ENCODE measurements around the gene KIF14. TPM values are rescaled to one million over a fixed set of nuclear protein-coding genes. Genes with fewer than 3 reads are reported as not detected.

Gene KIF14
- total and polyA plus RNA-seq, 2 experiments from 2014 or later, result 13.3 to 23.2 TPM

GRCh38 chr1:200540281-200540680, 80.3 kb downstream of the KIF14 start:
- Mint-ChIP-seq H3K27me3 (ENCODE audit: insufficient read depth, low read depth, poor library complexity) (peaks cover 2% of the 10 kb centered on the region), H3K4me1 (peaks cover 3% of the 10 kb centered on the region), H3K27ac (no peak overlapping the region), H3K4me3 (no peak overlapping the region), H3K9me3 (no peaks in the 10 kb centered on the region), H3K36me3 (ENCODE audit: low read depth) (no peaks in the 10 kb centered on the region)
- no peaks in the 10 kb centered on the region; the same call in 1 of the 2 replicates for H3K4me1 ChIP-seq (ENCODE audit: insufficient read depth)
- H4K20me1 ChIP-seq (replicated peaks; ENCODE audit: insufficient read depth), result no peaks in the 10 kb centered on the region
- no peaks in the 10 kb centered on the region for H3K27me3 ChIP-seq (ENCODE audit: insufficient read depth)
- H3K4me2 ChIP-seq, result no peak overlapping the region
- no peak overlapping the region for H3K27ac ChIP-seq (ENCODE audit: low read depth)
- 0 out of 2 replicates have a peak, but pooled peaks cover 6% of the 10 kb centered on the region for H3K9me2 ChIP-seq (ENCODE audit: insufficient read depth)
- no peaks in the 10 kb centered on the region for H3F3A ChIP-seq (replicated peaks; ENCODE audit: low read depth)
- no peak overlapping the region for H2AFZ ChIP-seq
- H3K36me3 ChIP-seq (ENCODE audit: insufficient read depth), result no peaks in the 10 kb centered on the region
- ATAC-seq (no peak), DNase-seq (ENCODE audit: low spot score) (no peak)
- no peak overlapping the region for H3K4me3 ChIP-seq
- H3K79me2 ChIP-seq (replicated peaks; ENCODE audit: insufficient read depth), result no peaks in the 10 kb centered on the region
- TF ChIP-seq JUNB (IDR thresholded peaks at IDR 0.05; ENCODE audit: unreplicated experiment) (no peak), NANOG (IDR thresholded peaks at IDR 0.05; ENCODE audit: borderline replicate concordance) (no peak), CREB1 (CRISPR knock-in tag; IDR thresholded peaks at IDR 0.05; ENCODE audit: low read depth) (no peak), ZNF114 (CRISPR knock-in tag; IDR thresholded peaks at IDR 0.05) (no peak)
- TF ChIP-seq, protein P1, sequence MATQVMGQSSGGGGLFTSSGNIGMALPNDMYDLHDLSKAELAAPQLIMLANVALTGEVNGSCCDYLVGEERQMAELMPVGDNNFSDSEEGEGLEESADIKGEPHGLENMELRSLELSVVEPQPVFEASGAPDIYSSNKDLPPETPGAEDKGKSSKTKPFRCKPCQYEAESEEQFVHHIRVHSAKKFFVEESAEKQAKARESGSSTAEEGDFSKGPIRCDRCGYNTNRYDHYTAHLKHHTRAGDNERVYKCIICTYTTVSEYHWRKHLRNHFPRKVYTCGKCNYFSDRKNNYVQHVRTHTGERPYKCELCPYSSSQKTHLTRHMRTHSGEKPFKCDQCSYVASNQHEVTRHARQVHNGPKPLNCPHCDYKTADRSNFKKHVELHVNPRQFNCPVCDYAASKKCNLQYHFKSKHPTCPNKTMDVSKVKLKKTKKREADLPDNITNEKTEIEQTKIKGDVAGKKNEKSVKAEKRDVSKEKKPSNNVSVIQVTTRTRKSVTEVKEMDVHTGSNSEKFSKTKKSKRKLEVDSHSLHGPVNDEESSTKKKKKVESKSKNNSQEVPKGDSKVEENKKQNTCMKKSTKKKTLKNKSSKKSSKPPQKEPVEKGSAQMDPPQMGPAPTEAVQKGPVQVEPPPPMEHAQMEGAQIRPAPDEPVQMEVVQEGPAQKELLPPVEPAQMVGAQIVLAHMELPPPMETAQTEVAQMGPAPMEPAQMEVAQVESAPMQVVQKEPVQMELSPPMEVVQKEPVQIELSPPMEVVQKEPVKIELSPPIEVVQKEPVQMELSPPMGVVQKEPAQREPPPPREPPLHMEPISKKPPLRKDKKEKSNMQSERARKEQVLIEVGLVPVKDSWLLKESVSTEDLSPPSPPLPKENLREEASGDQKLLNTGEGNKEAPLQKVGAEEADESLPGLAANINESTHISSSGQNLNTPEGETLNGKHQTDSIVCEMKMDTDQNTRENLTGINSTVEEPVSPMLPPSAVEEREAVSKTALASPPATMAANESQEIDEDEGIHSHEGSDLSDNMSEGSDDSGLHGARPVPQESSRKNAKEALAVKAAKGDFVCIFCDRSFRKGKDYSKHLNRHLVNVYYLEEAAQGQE (IDR thresholded peaks at IDR 0.05; ENCODE audit: unreplicated experiment), result no peak
- TF ChIP-seq, protein P2, sequence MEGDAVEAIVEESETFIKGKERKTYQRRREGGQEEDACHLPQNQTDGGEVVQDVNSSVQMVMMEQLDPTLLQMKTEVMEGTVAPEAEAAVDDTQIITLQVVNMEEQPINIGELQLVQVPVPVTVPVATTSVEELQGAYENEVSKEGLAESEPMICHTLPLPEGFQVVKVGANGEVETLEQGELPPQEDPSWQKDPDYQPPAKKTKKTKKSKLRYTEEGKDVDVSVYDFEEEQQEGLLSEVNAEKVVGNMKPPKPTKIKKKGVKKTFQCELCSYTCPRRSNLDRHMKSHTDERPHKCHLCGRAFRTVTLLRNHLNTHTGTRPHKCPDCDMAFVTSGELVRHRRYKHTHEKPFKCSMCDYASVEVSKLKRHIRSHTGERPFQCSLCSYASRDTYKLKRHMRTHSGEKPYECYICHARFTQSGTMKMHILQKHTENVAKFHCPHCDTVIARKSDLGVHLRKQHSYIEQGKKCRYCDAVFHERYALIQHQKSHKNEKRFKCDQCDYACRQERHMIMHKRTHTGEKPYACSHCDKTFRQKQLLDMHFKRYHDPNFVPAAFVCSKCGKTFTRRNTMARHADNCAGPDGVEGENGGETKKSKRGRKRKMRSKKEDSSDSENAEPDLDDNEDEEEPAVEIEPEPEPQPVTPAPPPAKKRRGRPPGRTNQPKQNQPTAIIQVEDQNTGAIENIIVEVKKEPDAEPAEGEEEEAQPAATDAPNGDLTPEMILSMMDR (conservative IDR thresholded peaks at IDR 0.05; ENCODE audit: low read depth in 2 of 2), result no peak

DNA sequence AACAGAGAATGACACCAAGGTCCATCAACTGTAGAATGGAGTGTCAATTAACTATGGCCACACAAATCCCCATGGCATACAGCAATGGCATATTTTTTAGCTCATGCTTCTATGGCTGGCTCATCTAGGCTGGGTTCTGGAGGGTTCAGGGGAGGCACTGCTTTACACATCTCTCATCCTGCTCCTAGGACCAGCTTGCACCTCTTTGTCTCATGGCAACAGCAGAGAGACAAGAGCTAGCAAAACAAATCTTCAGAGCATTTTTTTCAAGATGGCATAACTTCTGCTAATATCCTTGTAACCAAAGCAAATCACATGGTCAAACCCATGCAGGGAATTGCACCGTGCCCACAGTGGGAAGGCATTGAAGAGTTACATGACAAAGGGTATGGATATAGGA, 82.4 kb downstream of the KIF14 start:
- Histone ChIP-seq H4K20me1 (replicated peaks; ENCODE audit: insufficient read depth) (no peaks in the 10 kb centered on the region), H3K4me1 (ENCODE audit: insufficient read depth) (no peaks in the 10 kb centered on the region; the same call in 1 of the 2 replicates), H3K27ac (ENCODE audit: low read depth) (no peak overlapping the region), H3K36me3 (ENCODE audit: insufficient read depth) (no peaks in the 10 kb centered on the region), H3F3A (replicated peaks; ENCODE audit: low read depth) (no peaks in the 10 kb centered on the region), H3K4me2 (no peak overlapping the region), H3K79me2 (replicated peaks; ENCODE audit: insufficient read depth) (no peaks in the 10 kb centered on the region), H3K27me3 (ENCODE audit: insufficient read depth) (no peaks in the 10 kb centered on the region), H2AFZ (no peak overlapping the region), H3K9me2 (ENCODE audit: insufficient read depth) (0 out of 2 replicates have a peak, but pooled peaks cover 6% of the 10 kb centered on the region), H3K4me3 (no peak overlapping the region)
- no peak for ATAC-seq
- DNase-seq (ENCODE audit: low spot score), result no peak
- H3K27ac Mint-ChIP-seq, result no peak overlapping the region
- peaks cover 2% of the 10 kb centered on the region for H3K27me3 Mint-ChIP-seq (ENCODE audit: insufficient read depth, low read depth, poor library complexity)
- H3K4me3 Mint-ChIP-seq, result no peak overlapping the region
- H3K9me3 Mint-ChIP-seq, result no peaks in the 10 kb centered on the region
- H3K4me1 Mint-ChIP-seq, result peaks cover 3% of the 10 kb centered on the region
- H3K36me3 Mint-ChIP-seq (ENCODE audit: low read depth), result no peaks in the 10 kb centered on the region
- TF ChIP-seq ZNF114 (CRISPR knock-in tag; IDR thresholded peaks at IDR 0.05) (no peak), ZNF462 (CRISPR knock-in tag; IDR thresholded peaks at IDR 0.05) (no peak), POLR2AphosphoS5 (IDR thresholded peaks at IDR 0.05; ENCODE audit: low read depth) (no peak), CREB1 (CRISPR knock-in tag; IDR thresholded peaks at IDR 0.05; ENCODE audit: low read depth) (no peak), ZNF331 (CRISPR knock-in tag; IDR thresholded peaks at IDR 0.05; ENCODE audit: low read depth) (no peak), EZH2 (IDR thresholded peaks at IDR 0.05; ENCODE audit: low read depth, unreplicated experiment) (no peak)

Data from GM23338 (cell line).